ENCODE data around the gene NCKAP5. TPM values are rescaled to one million over a fixed set of nuclear protein-coding genes. Genes with fewer than 3 reads are reported as not detected.

Gene NCKAP5
- polyA plus RNA-seq, 3 donors = not detected

DNA sequence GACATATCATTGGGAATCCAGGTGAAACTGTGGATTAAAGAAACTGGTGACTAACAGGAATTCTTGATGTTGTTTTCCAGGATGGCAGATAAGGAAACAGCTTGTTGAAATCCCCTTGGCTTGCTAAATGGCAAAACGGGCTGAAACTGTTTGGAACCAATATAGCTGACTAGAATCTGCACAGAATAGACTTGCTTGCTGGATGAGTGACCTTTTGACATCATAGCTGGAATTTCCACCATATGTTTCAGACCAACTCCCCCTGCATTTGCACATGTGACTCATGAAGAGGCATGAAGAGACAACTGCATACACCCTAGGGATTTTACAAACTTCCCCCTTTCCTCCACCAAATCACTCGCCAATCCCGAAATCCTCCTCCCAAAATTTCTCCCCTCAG, 810.6 kb downstream of the NCKAP5 start:
- TF ChIP-seq, protein P1, sequence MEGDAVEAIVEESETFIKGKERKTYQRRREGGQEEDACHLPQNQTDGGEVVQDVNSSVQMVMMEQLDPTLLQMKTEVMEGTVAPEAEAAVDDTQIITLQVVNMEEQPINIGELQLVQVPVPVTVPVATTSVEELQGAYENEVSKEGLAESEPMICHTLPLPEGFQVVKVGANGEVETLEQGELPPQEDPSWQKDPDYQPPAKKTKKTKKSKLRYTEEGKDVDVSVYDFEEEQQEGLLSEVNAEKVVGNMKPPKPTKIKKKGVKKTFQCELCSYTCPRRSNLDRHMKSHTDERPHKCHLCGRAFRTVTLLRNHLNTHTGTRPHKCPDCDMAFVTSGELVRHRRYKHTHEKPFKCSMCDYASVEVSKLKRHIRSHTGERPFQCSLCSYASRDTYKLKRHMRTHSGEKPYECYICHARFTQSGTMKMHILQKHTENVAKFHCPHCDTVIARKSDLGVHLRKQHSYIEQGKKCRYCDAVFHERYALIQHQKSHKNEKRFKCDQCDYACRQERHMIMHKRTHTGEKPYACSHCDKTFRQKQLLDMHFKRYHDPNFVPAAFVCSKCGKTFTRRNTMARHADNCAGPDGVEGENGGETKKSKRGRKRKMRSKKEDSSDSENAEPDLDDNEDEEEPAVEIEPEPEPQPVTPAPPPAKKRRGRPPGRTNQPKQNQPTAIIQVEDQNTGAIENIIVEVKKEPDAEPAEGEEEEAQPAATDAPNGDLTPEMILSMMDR (IDR thresholded peaks at IDR 0.05) = no peak
- Mint-ChIP-seq H3K4me3 (no peak overlapping the region), H3K9me3 (peaks cover 0 to 9% (median 0%) of the 10 kb centered on the region in 7 donors), H3K4me1 (no peaks in the 10 kb centered on the region), H3K27me3 (ENCODE audit: low read depth in 3 of 3) (no peaks in the 10 kb centered on the region), H3K36me3 (no peaks in the 10 kb centered on the region), H3K27ac (no peak overlapping the region)
- DNase-seq = no peak
- Histone ChIP-seq H4K20me1 (ENCODE audit: insufficient read depth, low read length) (no peaks in the 10 kb centered on the region), H3K4me2 (replicated peaks; ENCODE audit: extremely low read depth, low read length, poor library complexity, severe bottlenecking) (no peak overlapping the region), H3K27me3 (ENCODE audit: control insufficient read depth in 2 of 2, insufficient read depth in 2 of 2, low read length in 2 of 2) (no peaks in the 10 kb centered on the region), H3K4me1 (ENCODE audit: control insufficient read depth in 1 of 2, insufficient read depth in 2 of 2, low read length in 2 of 2) (no peaks in the 10 kb centered on the region), H3K4me3 (replicated peaks in 1 of 3; ENCODE audit: low read depth in 2 of 3, low read length in 3 of 3) (no peak overlapping the region), H3K36me3 (replicated peaks in 1 of 2; ENCODE audit: control insufficient read depth in 1 of 2, insufficient read depth in 2 of 2, low read length in 2 of 2) (no peaks in the 10 kb centered on the region), H3K9me3 (replicated peaks in 1 of 2; ENCODE audit: control insufficient read depth in 1 of 2, insufficient read depth in 1 of 2, low read length in 2 of 2) (no peaks in the 10 kb centered on the region), H3K9ac (ENCODE audit: insufficient read depth, low read length, poor library complexity, severe bottlenecking) (no peak overlapping the region), H3K27ac (ENCODE audit: low read depth in 1 of 2, low read length in 2 of 2) (no peak overlapping the region), H2AFZ (ENCODE audit: insufficient read depth, low read depth, low read length, poor library complexity, severe bottlenecking) (no peak overlapping the region), H3K79me2 (ENCODE audit: insufficient read depth, low read length) (no peaks in the 10 kb centered on the region)
- 33% methylated on average over 1 of the region's 3 CpGs for WGBS (ENCODE audit: insufficient coverage)
- intact Hi-C loops (cut with micrococcal nuclease) = no loop called here

DNA sequence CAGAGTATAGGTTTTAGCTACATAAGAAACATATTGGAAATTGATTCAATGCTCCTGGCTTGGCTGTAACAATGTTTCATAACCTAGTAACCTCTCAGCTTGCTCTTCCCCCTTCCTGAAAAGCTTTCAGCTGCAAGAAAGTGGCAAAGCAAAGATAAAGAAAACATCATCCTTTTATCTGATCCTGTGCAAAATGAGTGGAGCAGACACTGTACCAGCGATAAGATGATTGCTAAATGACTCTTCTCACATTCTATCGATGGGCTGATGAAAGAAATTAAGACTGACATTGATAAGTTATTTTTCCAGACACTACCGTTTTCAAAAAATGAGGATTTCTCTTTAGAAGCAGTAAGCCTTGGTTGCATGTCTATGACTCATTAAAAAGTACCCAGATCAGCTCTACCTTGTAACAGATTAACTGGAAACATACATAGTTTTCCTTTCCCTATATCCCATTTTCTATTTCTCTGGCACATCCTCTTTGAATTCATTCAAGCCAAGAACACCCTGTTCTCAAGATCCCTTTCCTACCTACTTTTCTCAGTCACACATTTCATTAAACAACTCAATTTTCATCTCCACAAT, 811.2 kb downstream of the NCKAP5 start:
- WGBS (ENCODE audit: insufficient coverage) = no CpG with 5 or more reads among the region's 3 CpGs

More for the DNA sequence above, 811.2 kb downstream of the NCKAP5 start:
- intact Hi-C loops (cut with micrococcal nuclease) = no loop called here
- Histone ChIP-seq H3K4me1 (ENCODE audit: control insufficient read depth in 1 of 2, insufficient read depth in 2 of 2, low read length in 2 of 2) (no peaks in the 10 kb centered on the region), H3K4me2 (replicated peaks; ENCODE audit: extremely low read depth, low read length, poor library complexity, severe bottlenecking) (no peak overlapping the region), H3K36me3 (replicated peaks in 1 of 2; ENCODE audit: control insufficient read depth in 1 of 2, insufficient read depth in 2 of 2, low read length in 2 of 2) (no peaks in the 10 kb centered on the region), H3K4me3 (replicated peaks in 1 of 3; ENCODE audit: low read depth in 2 of 3, low read length in 3 of 3) (no peak overlapping the region), H3K9ac (ENCODE audit: insufficient read depth, low read length, poor library complexity, severe bottlenecking) (no peak overlapping the region), H3K79me2 (ENCODE audit: insufficient read depth, low read length) (no peaks in the 10 kb centered on the region), H3K27me3 (ENCODE audit: control insufficient read depth in 2 of 2, insufficient read depth in 2 of 2, low read length in 2 of 2) (no peaks in the 10 kb centered on the region), H3K9me3 (replicated peaks in 1 of 2; ENCODE audit: control insufficient read depth in 1 of 2, insufficient read depth in 1 of 2, low read length in 2 of 2) (no peaks in the 10 kb centered on the region), H2AFZ (ENCODE audit: insufficient read depth, low read depth, low read length, poor library complexity, severe bottlenecking) (no peak overlapping the region), H3K27ac (ENCODE audit: low read depth in 1 of 2, low read length in 2 of 2) (no peak overlapping the region), H4K20me1 (ENCODE audit: insufficient read depth, low read length) (no peaks in the 10 kb centered on the region)
- Mint-ChIP-seq H3K27ac (no peak overlapping the region), H3K4me3 (no peak overlapping the region), H3K27me3 (ENCODE audit: low read depth in 3 of 3) (no peaks in the 10 kb centered on the region), H3K9me3 (peaks cover 0 to 5% (median 0%) of the 10 kb centered on the region in 7 donors), H3K4me1 (no peaks in the 10 kb centered on the region), H3K36me3 (no peaks in the 10 kb centered on the region)
- TF ChIP-seq, protein P1 (IDR thresholded peaks at IDR 0.05) = no peak
- DNase-seq = no peak
